GM19468 (cell line): ENCODE data around the gene PCDHGA11.
A peak's percentile ranks its signal among the peaks of the same experiment; 100 is the strongest.
"Not testable (repeated sequence)": the region's sequence is repeated elsewhere in the genome, so short reads cannot be mapped to it uniquely, and the experiment has no call there.

Source experiments
- ATAC-seq: cut with Tn5 transposase; IDR thresholded peaks from one replicate; pipeline ENCODE4 v1.9.1; 2021; ENCODE audit warnings: mild to moderate bottlenecking, moderate library complexity, moderate number of reproducible peaks; ENCODE audit not compliant: unreplicated experiment; ENCODE audit errors: extremely low read depth

The PCDHGA11 gene

DNA sequence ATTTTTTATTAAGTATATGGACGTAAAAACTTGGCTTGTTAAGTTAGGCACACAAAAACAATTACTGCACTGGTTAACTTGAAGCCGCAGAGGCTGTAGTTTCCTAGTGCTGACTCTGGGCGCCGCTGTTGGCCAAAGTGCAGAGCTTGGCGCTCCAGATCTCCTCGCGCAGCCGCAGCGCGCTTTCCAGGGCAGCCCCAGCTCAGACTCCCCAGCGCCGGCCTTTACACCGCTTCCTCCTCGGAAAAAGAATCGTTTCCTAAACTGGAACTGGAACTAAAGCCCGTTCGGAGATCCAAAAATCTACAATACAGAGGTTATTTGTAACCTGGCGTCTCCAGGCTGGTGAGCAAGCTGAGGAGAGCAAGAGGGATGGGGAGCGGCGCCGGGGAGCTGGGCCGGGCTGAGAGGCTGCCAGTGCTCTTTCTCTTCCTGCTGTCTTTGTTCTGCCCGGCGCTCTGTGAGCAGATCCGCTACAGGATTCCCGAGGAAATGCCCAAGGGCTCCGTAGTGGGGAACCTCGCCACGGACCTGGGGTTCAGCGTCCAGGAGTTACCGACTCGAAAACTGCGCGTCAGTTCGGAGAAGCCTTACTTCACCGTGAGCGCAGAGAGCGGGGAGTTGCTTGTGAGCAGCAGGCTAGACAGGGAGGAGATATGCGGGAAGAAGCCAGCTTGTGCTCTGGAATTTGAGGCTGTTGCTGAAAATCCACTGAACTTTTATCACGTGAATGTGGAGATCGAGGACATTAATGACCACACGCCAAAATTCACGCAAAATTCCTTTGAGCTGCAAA, 22.9 kb upstream of the PCDHGA11 start, which contains the start of gene PCDHGB5:
TSS of gene PCDHGB5 (plus strand) at position 192 of the 796 bp plus-strand sequence. CDS start at position 373, 181 bp downstream.
- peak; percentile 70 for ATAC-seq

GRCh38 chr5:141398608-141399007, 22.2 kb upstream of the PCDHGA11 start:
- no peak for ATAC-seq

DNA sequence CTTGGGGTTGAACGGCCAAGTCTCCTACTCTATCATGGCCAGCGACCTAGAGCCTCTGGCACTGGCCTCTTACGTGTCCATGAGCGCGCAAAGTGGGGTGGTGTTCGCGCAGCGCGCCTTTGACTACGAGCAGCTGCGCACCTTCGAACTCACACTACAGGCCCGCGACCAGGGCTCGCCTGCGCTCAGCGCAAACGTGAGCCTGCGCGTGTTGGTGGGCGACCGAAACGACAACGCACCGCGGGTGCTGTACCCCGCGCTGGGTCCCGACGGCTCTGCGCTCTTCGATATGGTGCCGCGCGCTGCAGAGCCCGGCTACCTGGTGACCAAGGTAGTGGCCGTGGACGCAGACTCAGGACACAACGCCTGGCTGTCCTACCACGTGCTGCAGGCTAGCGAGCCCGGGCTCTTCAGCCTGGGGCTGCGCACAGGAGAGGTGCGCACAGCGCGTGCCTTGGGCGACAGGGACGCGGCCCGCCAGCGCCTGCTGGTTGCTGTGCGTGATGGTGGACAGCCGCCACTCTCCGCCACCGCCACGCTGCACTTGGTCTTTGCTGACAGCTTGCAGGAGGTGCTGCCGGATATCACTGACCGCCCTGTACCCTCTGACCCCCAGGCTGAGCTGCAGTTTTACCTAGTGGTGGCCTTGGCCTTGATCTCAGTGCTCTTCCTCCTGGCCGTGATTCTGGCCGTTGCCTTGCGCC, 21.1 kb upstream of the PCDHGA11 start:
- no peak for ATAC-seq

DNA sequence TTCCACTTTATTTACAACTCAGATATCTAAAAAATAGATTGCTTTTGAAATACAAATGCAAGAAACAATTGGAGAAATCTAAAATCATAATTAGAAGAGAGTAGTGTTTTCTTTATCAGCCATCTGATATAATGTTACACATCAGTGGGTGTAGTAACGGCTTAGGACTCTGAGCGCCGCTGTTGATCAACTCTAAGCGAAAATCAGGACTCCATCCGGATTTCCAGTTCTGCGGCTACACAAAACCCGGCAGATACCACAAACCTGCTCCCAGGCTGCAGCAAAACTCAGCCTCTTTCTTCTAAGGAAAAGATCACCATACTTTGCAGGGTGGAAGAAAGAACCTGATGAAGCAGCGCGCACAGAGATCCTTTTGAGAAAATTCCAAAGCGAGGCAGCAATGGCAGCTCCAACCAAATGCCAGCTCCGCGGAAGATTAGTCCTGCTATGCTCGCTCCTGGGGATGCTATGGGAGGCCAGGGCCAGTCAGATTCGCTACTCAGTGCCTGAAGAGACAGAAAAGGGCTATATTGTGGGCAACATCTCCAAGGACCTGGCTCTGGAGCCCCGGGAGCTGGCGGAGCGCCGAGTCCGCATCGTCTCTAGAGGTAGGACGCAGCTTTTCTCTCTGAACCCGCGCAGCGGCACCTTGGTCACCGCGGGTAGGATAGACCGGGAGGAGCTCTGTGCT, 18.2 kb upstream of the PCDHGA11 start, which contains the start of gene PCDHGA9:
TSS of gene PCDHGA9 (plus strand) at position 226 of the 691 bp plus-strand sequence. CDS start at position 401, 175 bp downstream.
- no peak for ATAC-seq

DNA sequence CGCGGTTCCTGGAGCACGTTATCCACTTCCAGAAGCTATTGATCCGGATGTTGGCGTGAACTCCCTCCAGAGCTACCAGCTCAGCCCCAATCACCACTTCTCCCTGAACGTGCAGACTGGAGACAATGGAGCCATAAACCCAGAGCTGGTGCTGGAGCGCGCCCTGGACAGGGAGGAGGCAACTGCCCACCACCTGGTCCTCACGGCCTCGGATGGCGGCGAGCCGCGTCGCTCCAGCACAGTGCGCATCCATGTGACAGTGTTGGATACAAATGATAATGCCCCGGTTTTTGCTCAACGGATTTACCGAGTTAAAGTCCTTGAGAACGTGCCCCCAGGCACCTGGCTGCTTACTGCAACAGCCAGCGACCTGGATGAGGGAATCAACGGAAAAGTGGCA, 17.5 kb upstream of the PCDHGA11 start:
- no peak for ATAC-seq

GRCh38 chr5:141407790-141408505, 12.9 kb upstream of the PCDHGA11 start, which contains the start of gene PCDHGB6:
Gene PCDHGB6, plus strand, starts transcription at chr5:141408021. Its CDS starts 182 bp downstream, at chr5:141408203.
- ATAC-seq, result not testable (repeated sequence)

GRCh38 chr5:141409598-141410306, 11.1 kb upstream of the PCDHGA11 start:
- no peak for ATAC-seq

- no peak for ATAC-seq
Observed at GRCh38 chr5:141411575-141411974, 9.3 kb upstream of the PCDHGA11 start.

DNA sequence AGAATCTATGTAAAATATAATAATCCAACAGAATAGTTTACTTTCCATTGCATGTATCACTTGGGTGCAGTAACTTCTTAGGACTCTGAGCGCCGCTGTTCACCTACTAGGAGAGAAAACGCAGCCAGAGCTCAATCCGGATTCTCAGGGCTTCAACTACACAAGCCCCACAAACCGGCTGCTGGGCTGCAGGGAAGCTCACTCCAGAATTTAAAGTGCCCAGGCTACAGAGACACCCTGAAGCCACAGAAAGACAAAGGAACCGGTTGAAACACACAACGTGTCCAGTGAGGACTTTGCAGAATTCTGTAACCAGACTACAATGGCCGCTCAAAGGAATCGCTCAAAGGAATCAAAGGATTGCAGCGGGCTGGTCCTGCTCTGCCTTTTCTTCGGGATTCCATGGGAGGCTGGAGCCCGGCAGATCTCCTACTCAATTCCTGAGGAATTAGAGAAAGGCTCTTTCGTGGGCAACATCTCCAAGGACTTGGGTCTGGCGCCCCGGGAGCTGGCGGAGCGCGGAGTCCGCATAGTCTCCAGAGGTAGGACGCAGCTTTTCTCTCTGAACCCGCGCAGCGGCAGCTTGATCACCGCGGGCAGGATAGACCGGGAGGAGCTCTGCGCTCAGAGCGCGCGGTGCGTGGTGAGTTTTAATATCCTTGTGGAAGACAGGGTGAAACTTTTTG, 7.9 kb upstream of the PCDHGA11 start, which contains the start of gene PCDHGA10:
TSS of gene PCDHGA10 (plus strand) at position 134 of the 686 bp plus-strand sequence. CDS start at position 323, 189 bp downstream.
- peak; percentile 53 for ATAC-seq

- no peak for ATAC-seq
Observed at GRCh38 chr5:141413540-141414069, 7.2 kb upstream of the PCDHGA11 start.

DNA sequence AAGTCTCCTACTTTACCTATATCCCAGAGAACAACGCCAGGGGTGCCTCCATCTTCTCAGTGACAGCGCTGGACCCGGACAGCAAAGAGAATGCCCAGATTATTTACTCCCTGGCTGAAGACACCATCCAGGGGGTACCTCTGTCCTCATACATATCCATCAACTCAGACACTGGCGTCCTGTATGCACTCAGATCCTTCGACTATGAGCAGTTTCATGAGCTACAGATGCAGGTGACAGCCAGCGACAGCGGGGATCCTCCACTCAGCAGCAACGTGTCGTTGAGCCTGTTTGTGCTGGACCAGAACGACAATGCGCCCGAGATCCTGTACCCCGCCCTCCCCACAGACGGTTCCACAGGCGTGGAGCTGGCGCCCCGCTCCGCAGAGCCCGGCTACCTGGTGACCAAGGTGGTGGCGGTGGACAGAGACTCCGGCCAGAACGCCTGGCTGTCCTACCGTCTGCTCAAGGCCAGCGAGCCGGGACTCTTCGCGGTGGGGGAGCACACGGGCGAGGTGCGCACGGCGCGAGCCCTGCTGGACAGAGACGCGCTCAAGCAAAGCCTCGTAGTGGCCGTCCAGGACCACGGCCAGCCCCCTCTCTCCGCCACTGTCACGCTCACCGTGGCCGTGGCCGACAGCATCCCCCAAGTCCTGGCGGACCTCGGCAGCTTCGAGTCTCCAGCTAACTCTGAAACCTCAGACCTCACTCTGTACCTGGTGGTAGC, 6.1 kb upstream of the PCDHGA11 start:
- not testable (repeated sequence) for ATAC-seq

- not testable (repeated sequence) for ATAC-seq
Observed at GRCh38 chr5:141415275-141415618, 5.6 kb upstream of the PCDHGA11 start.

DNA sequence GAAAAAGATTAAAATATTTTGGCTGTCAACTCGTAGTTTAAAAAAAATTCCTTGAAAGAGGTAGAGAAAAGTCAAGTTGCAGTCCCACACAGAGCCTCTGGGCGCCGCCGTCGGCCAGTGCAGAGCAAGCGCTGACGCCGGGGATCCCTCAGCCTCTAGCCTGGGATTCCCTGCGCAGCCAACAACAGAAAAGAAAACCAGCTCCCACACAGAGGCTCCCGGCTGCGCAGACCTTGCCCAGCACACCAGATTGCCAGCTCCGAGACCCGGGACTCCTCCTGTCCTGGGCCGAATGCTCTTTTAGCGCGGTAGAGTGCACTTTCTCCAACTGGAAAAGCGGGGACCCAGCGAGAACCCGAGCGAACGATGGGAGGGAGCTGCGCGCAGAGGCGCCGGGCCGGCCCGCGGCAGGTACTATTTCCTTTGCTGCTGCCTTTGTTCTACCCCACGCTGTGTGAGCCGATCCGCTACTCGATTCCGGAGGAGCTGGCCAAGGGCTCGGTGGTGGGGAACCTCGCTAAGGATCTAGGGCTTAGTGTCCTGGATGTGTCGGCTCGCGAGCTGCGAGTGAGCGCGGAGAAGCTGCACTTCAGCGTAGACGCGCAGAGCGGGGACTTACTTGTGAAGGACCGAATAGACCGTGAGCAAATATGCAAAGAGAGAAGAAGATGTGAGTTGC, 3.2 kb upstream of the PCDHGA11 start, which contains the start of gene PCDHGB7:
TSS of gene PCDHGB7 (plus strand) at position 184 of the 679 bp plus-strand sequence. CDS start at position 367, 183 bp downstream.
- peak; percentile 36 for ATAC-seq

DNA sequence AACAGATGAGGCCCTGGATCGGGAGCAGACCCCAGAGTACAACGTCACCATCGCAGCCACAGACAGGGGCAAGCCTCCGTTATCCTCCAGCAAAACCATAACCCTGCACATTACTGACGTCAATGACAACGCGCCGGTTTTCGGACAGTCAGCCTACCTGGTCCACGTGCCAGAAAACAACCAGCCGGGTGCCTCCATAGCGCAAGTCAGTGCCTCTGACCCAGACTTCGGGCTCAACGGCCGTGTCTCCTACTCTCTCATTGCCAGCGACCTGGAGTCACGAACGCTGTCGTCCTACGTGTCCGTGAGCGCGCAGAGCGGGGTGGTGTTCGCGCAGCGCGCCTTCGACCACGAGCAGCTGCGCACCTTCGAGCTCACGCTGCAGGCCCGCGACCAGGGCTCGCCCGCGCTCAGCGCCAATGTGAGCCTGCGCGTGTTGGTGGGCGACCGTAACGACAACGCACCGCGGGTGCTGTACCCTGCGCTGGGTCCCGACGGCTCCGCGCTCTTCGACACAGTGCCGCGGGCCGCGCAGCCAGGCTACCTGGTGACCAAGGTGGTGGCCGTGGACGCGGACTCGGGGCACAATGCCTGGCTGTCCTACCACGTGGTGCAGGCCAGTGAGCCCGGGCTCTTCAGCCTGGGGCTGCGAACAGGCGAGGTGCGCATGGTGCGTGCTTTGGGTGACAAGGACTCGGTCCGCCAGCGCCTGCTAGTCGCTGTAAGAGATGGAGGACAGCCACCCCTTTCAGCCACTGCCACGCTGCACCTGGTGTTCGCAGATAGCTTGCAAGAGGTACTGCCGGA, 1.6 kb upstream of the PCDHGA11 start:
- ATAC-seq, result no peak

- ATAC-seq, result no peak
Observed at GRCh38 chr5:141421489-141421855, 621 bp downstream of the PCDHGA11 start.

DNA sequence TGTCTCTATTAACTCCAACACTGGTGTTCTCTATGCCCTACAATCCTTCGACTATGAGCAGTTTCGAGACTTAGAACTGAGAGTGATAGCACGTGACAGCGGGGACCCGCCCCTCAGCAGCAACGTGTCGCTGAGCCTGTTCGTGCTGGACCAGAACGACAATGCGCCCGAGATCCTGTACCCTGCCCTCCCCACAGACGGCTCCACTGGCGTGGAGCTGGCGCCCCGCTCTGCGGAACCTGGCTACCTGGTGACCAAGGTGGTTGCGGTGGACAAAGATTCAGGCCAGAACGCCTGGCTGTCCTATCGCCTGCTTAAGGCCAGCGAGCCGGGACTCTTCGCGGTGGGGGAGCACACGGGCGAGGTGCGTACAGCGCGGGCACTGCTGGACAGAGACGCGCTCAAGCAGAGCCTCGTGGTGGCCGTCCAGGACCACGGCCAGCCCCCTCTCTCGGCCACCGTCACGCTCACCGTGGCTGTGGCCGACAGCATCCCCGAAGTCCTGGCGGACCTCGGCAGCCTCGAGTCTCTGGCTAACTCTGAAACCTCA, 2.0 kb downstream of the PCDHGA11 start:
- no peak for ATAC-seq
